Loucy (cell line): ENCODE results near the gene GUCY1A1.

Experiments
- CTCF ChIP-seq: fragments of 200-600 bp; sonication (generic); conservative IDR thresholded peaks from 2 replicates; pipeline ENCODE4 v1.5.1; 2014; ENCODE audit warnings: mild to moderate bottlenecking, antibody characterized with exemption, low read length
- EZH2phosphoT487 ChIP-seq: fragments of 200-600 bp; IDR thresholded peaks from 2 replicates; pipeline ENCODE4 v1.6.1; 2018; ENCODE audit warnings: antibody characterized with exemption, mild to moderate bottlenecking, moderate library complexity, borderline replicate concordance

DNA sequence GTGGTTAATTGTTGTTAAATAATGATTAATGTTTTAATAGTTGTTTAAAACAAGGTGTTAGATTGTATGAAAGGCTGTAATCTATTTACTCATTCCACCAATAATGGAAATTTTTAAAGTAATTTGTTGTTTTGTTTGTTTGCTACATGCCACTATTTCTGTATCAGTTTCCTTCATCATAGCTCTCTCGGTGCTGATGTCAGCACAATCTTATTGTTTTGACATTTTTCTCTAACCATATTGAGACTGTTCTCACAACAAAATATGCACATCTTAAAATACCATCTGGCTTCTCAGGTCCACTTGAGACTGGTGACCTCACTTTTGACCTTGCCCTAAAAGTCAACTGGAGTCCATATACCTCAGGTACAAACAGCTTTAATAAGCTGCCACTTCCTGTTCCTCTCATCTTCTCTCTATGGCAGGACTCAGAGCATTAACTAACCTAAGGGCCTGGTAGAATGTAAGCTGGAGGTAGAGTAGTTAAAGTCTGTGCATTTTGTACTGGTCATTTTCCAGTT is 91.2 kb downstream of the GUCY1A1 start:
- TF ChIP-seq CTCF, result no peak
- no peak for TF ChIP-seq EZH2phosphoT487
